CD4-positive, alpha-beta T cell (primary cell): Measurements from ENCODE around the gene TBC1D19. TPM values are rescaled to one million over a fixed set of nuclear protein-coding genes. Genes with fewer than 3 reads are reported as not detected.
"Not testable (repeated sequence)": the region's sequence is repeated elsewhere in the genome, so short reads cannot be mapped to it uniquely, and the experiment has no call there.

Experiments
- ATAC-seq: fragments of 200-7000 bp; cut with Tn5 transposase; one replicate; pipeline ENCODE4 v1.10.0; 2022; ENCODE audit warnings: mild to moderate bottlenecking; ENCODE audit not compliant: poor library complexity
- CTCF ChIA-PET: fragments of 350-600 bp; sonication (Branson Sonifier 250); formaldehyde crosslinking; loops from one replicate; lab custom pipeline; 2021; ENCODE audit warnings: antibody characterized with exemption, inconsistent platforms; lab: Charles Lee
- POLR2A ChIA-PET: fragments of 350-600 bp; sonication (Branson Sonifier 250); formaldehyde crosslinking; loops from one replicate; lab custom pipeline; 2021; ENCODE audit warnings: antibody characterized with exemption, inconsistent platforms; lab: Charles Lee
- DNase-seq, 14 experiments: peaks; one replicate each; pipeline ENCODE4 v3.0.0-alpha.2; 2013 to 2020; ENCODE audit warnings: mixed read lengths in 2 of 14
- H3K27ac ChIP-seq, 2 donors: one replicate each; pipeline versions ENCODE4 v1.5.1 to v1.7.0; 2013; ENCODE audit warnings: low read length in 2 of 2, low read depth in 1 of 2, mild to moderate bottlenecking in 1 of 2
- H3K27me3 ChIP-seq, 2 experiments: 1 replicate in 1 of 2; 2 replicates in 1 of 2; pipeline versions ENCODE4 v1.6.1 to v1.7.0; 2013; ENCODE audit warnings: low read length in 2 of 2, control low read depth in 1 of 2, mild to moderate bottlenecking in 1 of 2, moderate library complexity in 1 of 2; ENCODE audit not compliant: insufficient read depth in 2 of 2, control insufficient read depth in 1 of 2
- H3K36me3 ChIP-seq: one replicate; pipeline ENCODE4 v1.6.1; 2013; ENCODE audit warnings: low read length, control low read depth; ENCODE audit not compliant: insufficient read depth
- H3K4me1 ChIP-seq: one replicate; pipeline ENCODE4 v1.6.1; 2013; ENCODE audit warnings: low read length, control low read depth; ENCODE audit not compliant: insufficient read depth
- H3K4me3 ChIP-seq: one replicate; pipeline ENCODE4 v1.5.1; 2013; ENCODE audit warnings: mild to moderate bottlenecking, low read length, moderate library complexity
- H3K9me3 ChIP-seq, 2 experiments: 1 replicate in 1 of 2; 2 replicates in 1 of 2; pipeline versions ENCODE4 v1.6.1 to v1.7.0; 2013; ENCODE audit warnings: low read length in 2 of 2, mild to moderate bottlenecking in 2 of 2, control low read depth in 1 of 2, moderate library complexity in 1 of 2; ENCODE audit not compliant: control insufficient read depth in 1 of 2, insufficient read depth in 1 of 2
- H3K27ac Mint-ChIP-seq: one replicate; pipeline ENCODE4 v1.8.0; 2020; ENCODE audit warnings: mixed read lengths
- H3K27me3 Mint-ChIP-seq: one replicate; pipeline ENCODE4 v1.8.0; 2021; ENCODE audit warnings: mixed read lengths
- H3K36me3 Mint-ChIP-seq: one replicate; pipeline ENCODE4 v1.8.0; 2021; ENCODE audit warnings: low read depth, mixed read lengths
- H3K4me1 Mint-ChIP-seq: one replicate; pipeline ENCODE4 v1.8.0; 2021; ENCODE audit warnings: low read depth, mixed read lengths
- H3K4me3 Mint-ChIP-seq: one replicate; pipeline ENCODE4 v1.8.0; 2020; ENCODE audit warnings: mild to moderate bottlenecking, mixed read lengths
- H3K9me3 Mint-ChIP-seq: one replicate; pipeline ENCODE4 v1.8.0; 2020; ENCODE audit warnings: mixed read lengths
- CTCF ChIP-seq: fragments of 200-600 bp; IDR thresholded peaks from one replicate; pipeline ENCODE4 v1.8.0; 2022; ENCODE audit warnings: antibody characterized with exemption, mild to moderate bottlenecking
- intact Hi-C, 2 experiments: fragments of 100-400 bp; cut with DNase I in 1 of 2; cut with micrococcal nuclease in 1 of 2; formaldehyde crosslinking; loops; one replicate each; pipeline versions ENCODE4 v1.15.1 to v1.9.0; 2023 to 2025; cut with DNase I, micrococcal nuclease
- total RNA-seq, 174 experiments: library from RNA in 2 of 174; stranded (reverse) in 2 of 174; gene quantifications; one replicate each; pipeline ENCODE4 v1.2.3 and lab custom pipeline; 2021 to 2026

TBC1D19 gene
- total RNA-seq, 2 experiments from 2014 or later = 4.0 to 4.8 TPM

- Histone ChIP-seq H3K4me3 (peak overlapping the region; percentile 76), H3K27ac (peak overlapping the region; percentile 81 to 85), H3K4me1 (peaks cover 11% of the 10 kb centered on the region), H3K36me3 (no peaks in the 10 kb centered on the region), H3K9me3 (no peaks in the 10 kb centered on the region), H3K27me3 (no peaks in the 10 kb centered on the region)
- intact Hi-C loops = loop anchor here (5.0 to 10.0 kb wide), 9 partner anchors 130 to 1272 kb away; partner anchors contain the start of genes RBPJ (in 1 of the 2), STIM2 (in 1 of the 2) and ZCCHC4 (in 1 of the 2)
- Mint-ChIP-seq H3K4me3 (peak overlapping the region; percentile 96), H3K4me1 (peaks cover 34% of the 10 kb centered on the region), H3K9me3 (no peaks in the 10 kb centered on the region), H3K36me3 (peaks cover 19% of the 10 kb centered on the region), H3K27ac (peak overlapping the region; percentile 95), H3K27me3 (peaks cover under 1% of the 10 kb centered on the region)
- DNase-seq = no peak
- ChIA-PET POLR2A (interaction anchor here (0.7 to 3.0 kb wide), 13 partner anchors 10 to 2000 kb away, joined by 3 to 31 read pairs (median 8); partner anchors contain the start of genes DHX15, RBPJ, SEPSECS and STIM2), CTCF (interaction anchor here (1.4 to 2.2 kb wide), 2 partner anchors 126 to 426 kb away, joined by 5 to 7 read pairs; no protein-coding TSS in a partner anchor)
- no peak for ATAC-seq
- TF ChIP-seq CTCF = no peak
Measured at GRCh38 chr4:26584725-26585124, 841 bp downstream of the TBC1D19 start.

- Mint-ChIP-seq H3K36me3 (peaks cover 10% of the 10 kb centered on the region), H3K27me3 (no peaks in the 10 kb centered on the region), H3K4me3 (no peak overlapping the region), H3K9me3 (peaks cover 1% of the 10 kb centered on the region), H3K4me1 (peaks cover 19% of the 10 kb centered on the region), H3K27ac (no peak overlapping the region)
- POLR2A ChIA-PET = no interaction called here
- H3K27me3 ChIP-seq = no peaks in the 10 kb centered on the region
- H3K4me1 ChIP-seq = no peaks in the 10 kb centered on the region
- no peaks in the 10 kb centered on the region for H3K9me3 ChIP-seq
- ATAC-seq = no peak
- DNase-seq = no peak
- CTCF ChIA-PET = no interaction called here
- no peak overlapping the region for H3K27ac ChIP-seq
- intact Hi-C loops = loop anchor here in 1 of 2 experiments (10.0 kb wide), 3 partner anchors 135 to 275 kb away; partner anchors contain the start of genes RBPJ and STIM2
- TF ChIP-seq CTCF = no peak
- H3K4me3 ChIP-seq = no peak overlapping the region
- no peaks in the 10 kb centered on the region for H3K36me3 ChIP-seq
Measured at GRCh38 chr4:26589705-26590104, 5.8 kb downstream of the TBC1D19 start.

GRCh38 chr4:26590639-26591038 is 6.8 kb downstream of the TBC1D19 start:
- no peak overlapping the region for H3K27ac ChIP-seq
- peaks cover 2% of the 10 kb centered on the region for H3K9me3 Mint-ChIP-seq
- H3K27me3 Mint-ChIP-seq = no peaks in the 10 kb centered on the region
- H3K4me1 Mint-ChIP-seq = peaks cover 17% of the 10 kb centered on the region
- no peak for DNase-seq
- H3K4me3 Mint-ChIP-seq = no peak overlapping the region
- H3K36me3 Mint-ChIP-seq = peaks cover 10% of the 10 kb centered on the region
- POLR2A ChIA-PET = no interaction called here
- ATAC-seq = no peak
- CTCF ChIA-PET = no interaction called here
- TF ChIP-seq CTCF = no peak
- no peaks in the 10 kb centered on the region for H3K27me3 ChIP-seq
- no peaks in the 10 kb centered on the region for H3K36me3 ChIP-seq
- no peaks in the 10 kb centered on the region for H3K9me3 ChIP-seq
- no peaks in the 10 kb centered on the region for H3K4me1 ChIP-seq
- H3K27ac Mint-ChIP-seq = no peak overlapping the region
- intact Hi-C loops = no loop called here
- no peak overlapping the region for H3K4me3 ChIP-seq

- ATAC-seq, H3K36me3 ChIP-seq, H3K27me3 Mint-ChIP-seq, H3K36me3 Mint-ChIP-seq, H3K27ac ChIP-seq, H3K9me3 ChIP-seq, H3K9me3 Mint-ChIP-seq, CTCF ChIA-PET, H3K27me3 ChIP-seq, H3K4me1 ChIP-seq, H3K4me3 Mint-ChIP-seq, intact Hi-C loops, POLR2A ChIA-PET, DNase-seq, H3K27ac Mint-ChIP-seq, H3K4me3 ChIP-seq: not testable (repeated sequence)
- peaks cover 17% of the 10 kb centered on the region for H3K4me1 Mint-ChIP-seq
Measured at GRCh38 chr4:26593557-26593956, 9.7 kb downstream of the TBC1D19 start.
